ENCODE results near the gene METTL9. TPM values are rescaled to one million over a fixed set of nuclear protein-coding genes. Genes with fewer than 3 reads are reported as not detected.

The METTL9 gene
- total and polyA plus RNA-seq, 2 of the 13 experiments (the other 11 are each of a cell fraction or from before 2014, with no cell fraction given), result 123 to 204 TPM

DNA sequence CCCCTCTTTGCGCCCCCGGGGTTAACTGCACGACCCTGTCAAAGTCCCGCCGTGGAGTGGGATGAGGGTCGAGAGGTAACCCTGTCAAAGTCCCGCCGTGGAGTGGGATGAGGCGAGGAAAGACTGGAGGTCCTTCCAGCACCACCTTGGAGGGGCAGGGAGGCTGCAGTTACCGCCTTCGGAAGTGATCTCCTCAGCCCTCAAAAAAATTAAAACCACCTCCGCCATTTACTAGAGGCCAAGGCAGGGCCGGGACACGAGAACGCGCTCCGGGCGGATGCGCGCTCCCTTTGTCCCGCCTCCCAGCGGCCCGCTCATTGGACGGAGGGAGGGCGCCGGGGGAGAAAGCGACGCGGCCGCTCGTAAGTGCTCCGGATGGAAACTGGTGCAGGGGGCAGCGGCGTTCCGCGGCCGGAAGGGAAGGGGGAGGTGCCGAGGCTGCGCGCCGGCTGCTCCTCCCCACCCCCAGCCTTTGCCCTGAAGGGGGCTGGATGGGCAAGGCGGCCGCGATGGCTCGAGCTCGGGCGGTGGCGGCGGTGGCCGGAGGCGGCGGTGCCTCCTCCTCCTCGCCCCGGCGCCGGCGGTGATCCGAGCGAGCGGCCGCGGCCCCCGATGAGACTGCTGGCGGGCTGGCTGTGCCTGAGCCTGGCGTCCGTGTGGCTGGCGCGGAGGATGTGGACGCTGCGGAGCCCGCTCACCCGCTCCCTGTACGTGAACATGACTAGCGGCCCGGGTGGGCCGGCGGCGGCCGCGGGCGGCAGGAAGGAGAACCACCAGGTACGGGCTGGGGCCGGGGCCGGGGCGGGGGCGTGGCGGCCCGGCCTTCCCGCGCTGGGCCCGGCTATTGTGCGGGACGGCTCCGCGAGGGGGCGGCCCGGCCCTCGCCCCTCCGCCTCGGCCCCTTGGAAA is at the start of gene METTL9 (continued):
- TF ChIP-seq SIN3A (IDR thresholded peaks at IDR 0.05; ENCODE audit: borderline replicate concordance, low read depth, low read length) (peak; percentile 76; the same call in 1 of the 2 replicates), SIX4 (CRISPR knock-in tag; IDR thresholded peaks at IDR 0.05) (no peak; the same call in 1 of the 2 replicates), HOXA3 (CRISPR knock-in tag; IDR thresholded peaks at IDR 0.05) (peak; percentile 98), NFIC (IDR thresholded peaks at IDR 0.05; ENCODE audit: low read length) (no peak), GMEB2 (CRISPR knock-in tag; IDR thresholded peaks at IDR 0.05; ENCODE audit: low read depth) (peak; percentile 88), CEBPB (IDR thresholded peaks at IDR 0.05; ENCODE audit: borderline replicate concordance, low read depth, low read length) (no peak), GZF1 (CRISPR knock-in tag; IDR thresholded peaks at IDR 0.05) (peak; percentile 84; the same call in 1 of the 2 replicates), ZNF567 (CRISPR knock-in tag; IDR thresholded peaks at IDR 0.05; ENCODE audit: borderline replicate concordance) (peak; percentile 84; the same call in 1 of the 2 replicates), SP140L (CRISPR knock-in tag; IDR thresholded peaks at IDR 0.05; ENCODE audit: borderline replicate concordance) (peak; percentile 98; the same call in 1 of the 2 replicates), RXRA (CRISPR knock-in tag; IDR thresholded peaks at IDR 0.05) (peak; percentile 95), RBAK (CRISPR knock-in tag; IDR thresholded peaks at IDR 0.05) (peak; percentile 68; the same call in 1 of the 2 replicates), TP53 (CRISPR knock-in tag; conservative IDR thresholded peaks at IDR 0.05) (no peak; the same call in 1 of the 2 replicates), ZNF143 (CRISPR knock-in tag; IDR thresholded peaks at IDR 0.05) (peak; percentile 48; the same call in 1 of the 2 replicates), THAP8 (CRISPR knock-in tag; IDR thresholded peaks at IDR 0.05; ENCODE audit: borderline replicate concordance) (no peak; the same call in 1 of the 2 replicates), MEIS2 (CRISPR knock-in tag; IDR thresholded peaks at IDR 0.05) (peak; percentile 82; the same call in 1 of the 2 replicates), ARID4A (CRISPR knock-in tag; IDR thresholded peaks at IDR 0.05; ENCODE audit: borderline replicate concordance) (peak; percentile 99; the same call in 1 of the 2 replicates), ZFY (CRISPR knock-in tag; IDR thresholded peaks at IDR 0.05) (peak; percentile 97)
- TF ChIP-seq, protein P1, sequence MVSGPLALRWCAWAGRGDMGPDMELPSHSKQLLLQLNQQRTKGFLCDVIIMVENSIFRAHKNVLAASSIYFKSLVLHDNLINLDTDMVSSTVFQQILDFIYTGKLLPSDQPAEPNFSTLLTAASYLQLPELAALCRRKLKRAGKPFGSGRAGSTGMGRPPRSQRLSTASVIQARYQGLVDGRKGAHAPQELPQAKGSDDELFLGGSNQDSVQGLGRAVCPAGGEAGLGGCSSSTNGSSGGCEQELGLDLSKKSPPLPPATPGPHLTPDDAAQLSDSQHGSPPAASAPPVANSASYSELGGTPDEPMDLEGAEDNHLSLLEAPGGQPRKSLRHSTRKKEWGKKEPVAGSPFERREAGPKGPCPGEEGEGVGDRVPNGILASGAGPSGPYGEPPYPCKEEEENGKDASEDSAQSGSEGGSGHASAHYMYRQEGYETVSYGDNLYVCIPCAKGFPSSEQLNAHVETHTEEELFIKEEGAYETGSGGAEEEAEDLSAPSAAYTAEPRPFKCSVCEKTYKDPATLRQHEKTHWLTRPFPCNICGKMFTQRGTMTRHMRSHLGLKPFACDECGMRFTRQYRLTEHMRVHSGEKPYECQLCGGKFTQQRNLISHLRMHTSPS (CRISPR knock-in tag; IDR thresholded peaks at IDR 0.05; ENCODE audit: low read depth), result peak; percentile 88
- TF ChIP-seq, protein P2, sequence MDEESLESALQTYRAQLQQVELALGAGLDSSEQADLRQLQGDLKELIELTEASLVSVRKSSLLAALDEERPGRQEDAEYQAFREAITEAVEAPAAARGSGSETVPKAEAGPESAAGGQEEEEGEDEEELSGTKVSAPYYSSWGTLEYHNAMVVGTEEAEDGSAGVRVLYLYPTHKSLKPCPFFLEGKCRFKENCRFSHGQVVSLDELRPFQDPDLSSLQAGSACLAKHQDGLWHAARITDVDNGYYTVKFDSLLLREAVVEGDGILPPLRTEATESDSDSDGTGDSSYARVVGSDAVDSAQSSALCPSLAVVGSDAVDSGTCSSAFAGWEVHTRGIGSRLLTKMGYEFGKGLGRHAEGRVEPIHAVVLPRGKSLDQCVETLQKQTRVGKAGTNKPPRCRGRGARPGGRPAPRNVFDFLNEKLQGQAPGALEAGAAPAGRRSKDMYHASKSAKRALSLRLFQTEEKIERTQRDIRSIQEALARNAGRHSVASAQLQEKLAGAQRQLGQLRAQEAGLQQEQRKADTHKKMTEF (CRISPR knock-in tag; IDR thresholded peaks at IDR 0.05), result peak; percentile 100

Measured in HepG2 (cell line).